Vagina (tissue), 2 donors: Measurements from ENCODE around the gene STARD10. TPM values are rescaled to one million over a fixed set of nuclear protein-coding genes. Genes with fewer than 3 reads are reported as not detected.

ENCODE experiments used
- DNase-seq, 2 donors: peaks; one replicate each; pipeline ENCODE4 v3.0.0-alpha.2; 2017; ENCODE audit errors: extremely low spot score in 2 of 2
- H3K27ac ChIP-seq: fragments of 200-600 bp; sonication (generic); one replicate; pipeline ENCODE4 v1.5.1; 2019
- H3K27me3 ChIP-seq: fragments of 200-600 bp; sonication (generic); one replicate; pipeline ENCODE4 v1.5.1; 2019
- H3K36me3 ChIP-seq, 2 donors: fragments of 200-600 bp; sonication (generic); one replicate each; pipeline ENCODE4 v1.5.1; 2017 to 2019
- H3K4me1 ChIP-seq: fragments of 200-600 bp; sonication (generic); one replicate; pipeline ENCODE4 v1.5.1; 2019
- H3K4me3 ChIP-seq, 2 donors: fragments of 200-600 bp; sonication (generic); 1 replicate in 1 of 2; 2 replicates in 1 of 2; pipeline ENCODE4 v1.5.1; 2016 to 2019
- H3K9me3 ChIP-seq: fragments of 200-600 bp; sonication (generic); one replicate; pipeline ENCODE4 v1.5.1; 2019
- POLR2A ChIP-seq, 2 donors: fragments of 450-650 bp; IDR thresholded peaks; one replicate each; pipeline ENCODE4 v1.6.1; 2017; ENCODE audit warnings: antibody characterized with exemption in 2 of 2, mild to moderate bottlenecking in 2 of 2, moderate library complexity in 2 of 2
- POLR2AphosphoS5 ChIP-seq, 2 donors: sonication (generic); formaldehyde crosslinking; IDR thresholded peaks; one replicate each; pipeline ENCODE4 v1.9.0; 2017; ENCODE audit warnings: antibody characterized with exemption in 2 of 2, mild to moderate bottlenecking in 2 of 2, low read depth in 1 of 2; ENCODE audit not compliant: insufficient read depth in 1 of 2
- intact Hi-C: fragments of 100-400 bp; cut with DNase I; formaldehyde crosslinking; loops from one replicate; pipeline ENCODE4 v1.15.1; 2023
- total RNA-seq: library from RNA; depleted of rRNA; stranded (reverse); fragments of >200 nt; gene quantifications from one replicate; pipeline ENCODE4 v1.2.3, GENCODE V29; 2016
- TF ChIP-seq, protein P1 (sequence below), 3 experiments: fragments of 450-650 bp in 2 of 3; fragments of 200-600 bp in 1 of 3; sonication (generic) in 1 of 3; IDR thresholded peaks; one replicate each; pipeline ENCODE4 v1.5.1; 2017 to 2019; ENCODE audit warnings: antibody characterized with exemption in 3 of 3, mild to moderate bottlenecking in 2 of 3, moderate library complexity in 2 of 3

The STARD10 gene
- total RNA-seq, 1 donor from 2014 or later = 75.9 TPM

DNA sequence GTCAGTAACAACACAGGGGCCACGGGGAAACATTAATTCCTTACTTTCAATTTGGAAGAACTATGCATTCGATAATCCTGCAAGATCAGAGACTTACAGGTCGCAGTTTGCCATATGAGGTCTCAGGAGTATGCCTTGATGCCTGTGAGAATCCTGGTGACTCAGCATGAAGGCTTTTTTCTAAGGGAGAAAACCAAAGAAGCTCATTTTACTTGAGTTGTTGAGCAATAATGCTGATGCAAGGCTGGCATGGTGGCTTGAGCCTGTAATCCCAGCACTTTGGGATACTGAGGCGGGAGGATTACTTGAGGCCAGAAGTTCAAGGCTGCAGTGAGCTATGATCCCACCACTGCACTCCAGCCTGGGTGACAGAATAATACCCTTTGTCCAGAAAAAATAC lies 46.9 kb upstream of the STARD10 start:
- Histone ChIP-seq H3K27me3 (no peaks in the 10 kb centered on the region), H3K4me3 (no peak overlapping the region), H3K27ac (no peak overlapping the region), H3K9me3 (no peaks in the 10 kb centered on the region), H3K4me1 (no peaks in the 10 kb centered on the region), H3K36me3 (peaks cover 0 to 27% of the 10 kb centered on the region in 2 donors)
- DNase-seq = no peak
- intact Hi-C loops = no loop called here
- TF ChIP-seq, protein P1, sequence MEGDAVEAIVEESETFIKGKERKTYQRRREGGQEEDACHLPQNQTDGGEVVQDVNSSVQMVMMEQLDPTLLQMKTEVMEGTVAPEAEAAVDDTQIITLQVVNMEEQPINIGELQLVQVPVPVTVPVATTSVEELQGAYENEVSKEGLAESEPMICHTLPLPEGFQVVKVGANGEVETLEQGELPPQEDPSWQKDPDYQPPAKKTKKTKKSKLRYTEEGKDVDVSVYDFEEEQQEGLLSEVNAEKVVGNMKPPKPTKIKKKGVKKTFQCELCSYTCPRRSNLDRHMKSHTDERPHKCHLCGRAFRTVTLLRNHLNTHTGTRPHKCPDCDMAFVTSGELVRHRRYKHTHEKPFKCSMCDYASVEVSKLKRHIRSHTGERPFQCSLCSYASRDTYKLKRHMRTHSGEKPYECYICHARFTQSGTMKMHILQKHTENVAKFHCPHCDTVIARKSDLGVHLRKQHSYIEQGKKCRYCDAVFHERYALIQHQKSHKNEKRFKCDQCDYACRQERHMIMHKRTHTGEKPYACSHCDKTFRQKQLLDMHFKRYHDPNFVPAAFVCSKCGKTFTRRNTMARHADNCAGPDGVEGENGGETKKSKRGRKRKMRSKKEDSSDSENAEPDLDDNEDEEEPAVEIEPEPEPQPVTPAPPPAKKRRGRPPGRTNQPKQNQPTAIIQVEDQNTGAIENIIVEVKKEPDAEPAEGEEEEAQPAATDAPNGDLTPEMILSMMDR (IDR thresholded peaks at IDR 0.05) = no peak
- TF ChIP-seq POLR2AphosphoS5 (IDR thresholded peaks at IDR 0.05; ENCODE audit: insufficient read depth in 1 of 2, low read depth in 1 of 2) (no peak), POLR2A (IDR thresholded peaks at IDR 0.05) (no peak)

- Histone ChIP-seq H3K36me3 (peaks cover 0 to 24% of the 10 kb centered on the region in 2 donors), H3K4me1 (peaks cover 9% of the 10 kb centered on the region), H3K4me3 (no peak overlapping the region), H3K27ac (no peak overlapping the region), H3K9me3 (no peaks in the 10 kb centered on the region), H3K27me3 (no peaks in the 10 kb centered on the region)
- TF ChIP-seq, protein P1 (IDR thresholded peaks at IDR 0.05) = no peak
- no peak for TF ChIP-seq POLR2AphosphoS5 (IDR thresholded peaks at IDR 0.05; ENCODE audit: insufficient read depth in 1 of 2, low read depth in 1 of 2)
- TF ChIP-seq POLR2A (IDR thresholded peaks at IDR 0.05) = no peak
- intact Hi-C loops = loop anchor here (10.0 kb wide), 1 partner anchor 306 kb away; the partner anchor contains the start of gene FCHSD2
- no peak for DNase-seq
Measured at GRCh38 chr11:72838691-72839305, 45.0 kb upstream of the STARD10 start.

DNA sequence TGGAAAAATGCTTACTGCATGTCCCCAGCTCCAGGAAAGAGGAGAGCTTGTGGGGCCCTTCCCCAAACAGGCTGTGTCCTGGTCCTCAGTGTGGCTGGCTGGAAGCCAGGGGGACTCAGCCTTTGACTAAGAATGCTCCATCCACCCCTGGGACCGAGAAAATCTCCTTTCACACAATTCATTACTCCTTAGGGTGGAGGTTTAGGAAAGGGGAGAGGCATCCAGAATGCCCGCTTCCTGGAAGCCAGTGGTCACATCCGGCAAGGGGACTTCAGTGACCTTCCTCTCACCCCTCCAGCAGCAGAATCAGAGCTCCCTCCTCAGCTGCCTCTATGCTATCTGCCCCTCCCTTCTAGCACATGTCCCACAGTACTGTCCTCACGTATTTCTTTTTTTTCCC lies 42.3 kb upstream of the STARD10 start:
- H3K9me3 ChIP-seq = no peaks in the 10 kb centered on the region
- no peak for DNase-seq
- peaks cover 33% of the 10 kb centered on the region for H3K4me1 ChIP-seq
- TF ChIP-seq POLR2A (IDR thresholded peaks at IDR 0.05) (no peak), POLR2AphosphoS5 (IDR thresholded peaks at IDR 0.05; ENCODE audit: insufficient read depth in 1 of 2, low read depth in 1 of 2) (no peak)
- TF ChIP-seq, protein P1 (IDR thresholded peaks at IDR 0.05) = no peak
- peak overlapping the region; percentile 52 for H3K27ac ChIP-seq
- H3K4me3 ChIP-seq = no peak overlapping the region
- intact Hi-C loops = loop anchor here (10.0 kb wide), 1 partner anchor 309 kb away; the partner anchor contains the start of gene FCHSD2
- no peaks in the 10 kb centered on the region for H3K27me3 ChIP-seq
- H3K36me3 ChIP-seq = peaks cover 0 to 12% of the 10 kb centered on the region in 2 donors

DNA sequence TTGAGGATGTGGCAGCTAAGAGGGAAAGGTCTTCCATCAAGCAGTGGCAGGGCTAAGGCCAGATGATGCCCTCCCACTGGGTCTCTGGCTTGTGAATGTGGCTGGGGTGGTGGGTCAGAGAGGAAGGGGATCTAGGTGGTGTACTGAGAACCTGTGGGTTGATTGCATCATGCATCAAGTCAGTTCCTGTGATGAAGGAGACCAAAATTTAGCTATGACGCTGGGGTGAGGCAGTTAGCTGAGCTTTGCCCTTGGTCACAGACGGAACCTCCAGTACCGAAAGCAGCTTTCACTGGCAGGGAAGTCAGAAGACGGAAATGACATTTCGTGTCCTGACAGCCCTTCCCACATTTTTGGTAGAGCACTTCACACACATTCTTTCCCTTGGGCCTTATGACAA lies 41.1 kb upstream of the STARD10 start:
- no peak for DNase-seq
- Histone ChIP-seq H3K27me3 (no peaks in the 10 kb centered on the region), H3K27ac (peak overlapping the region; percentile 52), H3K36me3 (peaks cover 0 to 13% of the 10 kb centered on the region in 2 donors), H3K9me3 (no peaks in the 10 kb centered on the region), H3K4me3 (no peak overlapping the region), H3K4me1 (peaks cover 36% of the 10 kb centered on the region)
- intact Hi-C loops = loop anchor here (10.0 kb wide), 1 partner anchor 310 kb away; the partner anchor contains the start of gene FCHSD2
- no peak for TF ChIP-seq POLR2A (IDR thresholded peaks at IDR 0.05)
- TF ChIP-seq POLR2AphosphoS5 (IDR thresholded peaks at IDR 0.05; ENCODE audit: insufficient read depth in 1 of 2, low read depth in 1 of 2) = no peak
- TF ChIP-seq, protein P1 (IDR thresholded peaks at IDR 0.05) = no peak
